Measurements from ENCODE around the gene CEP72.
"Not testable (repeated sequence)": the region's sequence is repeated elsewhere in the genome, so short reads cannot be mapped to it uniquely, and the experiment has no call there.

Gene CEP72

DNA sequence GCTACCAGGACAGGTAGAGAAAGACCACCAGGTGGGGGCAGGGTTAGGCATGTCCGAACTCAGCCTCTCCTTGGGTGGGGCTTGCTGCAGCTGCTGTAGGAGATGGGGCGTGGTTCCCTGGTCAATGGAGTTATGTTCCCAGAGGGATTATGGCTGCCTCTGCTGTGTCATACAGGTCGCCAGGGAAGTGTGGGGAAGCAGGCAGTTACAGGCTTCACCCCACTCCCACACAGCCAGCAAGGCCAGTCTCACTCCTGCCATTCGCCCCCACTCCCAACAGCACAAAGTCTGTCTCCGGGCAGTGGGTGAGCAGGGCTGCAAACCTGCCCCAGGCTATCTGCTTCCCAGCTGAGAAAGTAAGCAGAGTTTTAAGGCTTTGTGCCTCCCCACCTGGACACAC is 20.0 kb upstream of the CEP72 start:
- Histone ChIP-seq H3K27me3 (ENCODE audit: insufficient read depth, low read length) (peaks cover 6% of the 10 kb centered on the region), H3K9me3 (ENCODE audit: low read length) (no peaks in the 10 kb centered on the region), H3K4me3 (ENCODE audit: low read length) (no peak overlapping the region), H3K4me1 (ENCODE audit: insufficient read depth, low read length) (no peaks in the 10 kb centered on the region), H3K36me3 (ENCODE audit: insufficient read depth, low read length) (no peaks in the 10 kb centered on the region), H2AFZ (ENCODE audit: low read depth, low read length) (no peak overlapping the region)

DNA sequence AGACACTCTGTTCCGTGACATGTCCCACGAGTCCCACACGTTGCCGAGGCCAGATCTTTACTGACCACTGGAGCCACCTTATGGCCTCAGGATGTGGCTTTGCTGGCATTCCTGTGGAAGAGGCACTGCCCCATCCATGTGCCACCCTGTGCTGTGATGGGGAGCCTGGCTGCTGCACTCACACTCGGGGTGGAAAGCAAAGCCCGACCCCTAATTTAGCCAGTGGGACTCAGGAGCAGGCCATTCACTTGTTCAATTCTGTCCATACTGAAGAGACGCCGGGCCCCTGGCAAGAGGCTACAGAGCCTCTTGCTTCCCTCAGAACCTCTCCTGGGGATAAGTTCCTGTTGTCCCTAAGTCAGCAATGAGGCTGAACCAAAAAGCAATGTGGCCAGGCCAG is 18.6 kb upstream of the CEP72 start:
- H3K9me3 ChIP-seq (ENCODE audit: low read length): no peaks in the 10 kb centered on the region
- H3K36me3 ChIP-seq (ENCODE audit: insufficient read depth, low read length): no peaks in the 10 kb centered on the region
- no peaks in the 10 kb centered on the region for H3K4me1 ChIP-seq (ENCODE audit: insufficient read depth, low read length)
- no peak overlapping the region for H2AFZ ChIP-seq (ENCODE audit: low read depth, low read length)
- H3K4me3 ChIP-seq (ENCODE audit: low read length): no peak overlapping the region
- H3K27me3 ChIP-seq (ENCODE audit: insufficient read depth, low read length): peaks cover 11% of the 10 kb centered on the region

DNA sequence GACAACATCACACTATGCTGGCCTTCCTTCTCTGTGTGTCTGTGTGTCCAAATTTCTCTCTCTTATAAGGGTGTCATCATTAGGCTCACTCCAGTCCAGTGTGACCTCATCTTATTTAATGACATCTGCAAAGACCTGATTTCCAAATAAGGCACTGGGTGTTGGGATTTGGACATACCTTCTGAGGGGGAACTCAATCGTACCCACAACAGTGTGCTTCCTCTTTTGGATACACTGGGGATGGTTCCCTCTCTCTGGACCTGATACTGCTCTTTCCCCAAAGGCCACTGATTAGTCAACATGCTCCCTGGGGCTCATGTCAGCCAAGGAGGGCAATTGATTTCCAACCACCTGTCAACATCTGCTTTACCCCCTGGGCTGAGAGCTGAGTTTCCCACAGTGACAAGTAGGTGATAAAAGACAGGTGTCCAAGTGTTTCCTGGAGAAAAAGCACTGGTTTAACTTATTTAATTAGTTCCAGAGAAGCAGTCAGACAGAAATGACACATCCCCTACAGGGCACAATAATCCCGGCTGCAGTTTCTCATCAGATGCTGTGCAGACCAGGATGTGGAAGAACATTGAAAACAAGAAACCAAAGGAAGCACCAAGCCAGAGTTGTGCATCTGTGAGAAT is 17.8 kb upstream of the CEP72 start:
- Histone ChIP-seq H2AFZ (ENCODE audit: low read depth, low read length) (no peak overlapping the region), H3K27me3 (ENCODE audit: insufficient read depth, low read length) (peaks cover 15% of the 10 kb centered on the region), H3K4me3 (ENCODE audit: low read length) (no peak overlapping the region), H3K4me1 (ENCODE audit: insufficient read depth, low read length) (no peaks in the 10 kb centered on the region), H3K36me3 (ENCODE audit: insufficient read depth, low read length) (no peaks in the 10 kb centered on the region), H3K9me3 (ENCODE audit: low read length) (no peaks in the 10 kb centered on the region)

DNA sequence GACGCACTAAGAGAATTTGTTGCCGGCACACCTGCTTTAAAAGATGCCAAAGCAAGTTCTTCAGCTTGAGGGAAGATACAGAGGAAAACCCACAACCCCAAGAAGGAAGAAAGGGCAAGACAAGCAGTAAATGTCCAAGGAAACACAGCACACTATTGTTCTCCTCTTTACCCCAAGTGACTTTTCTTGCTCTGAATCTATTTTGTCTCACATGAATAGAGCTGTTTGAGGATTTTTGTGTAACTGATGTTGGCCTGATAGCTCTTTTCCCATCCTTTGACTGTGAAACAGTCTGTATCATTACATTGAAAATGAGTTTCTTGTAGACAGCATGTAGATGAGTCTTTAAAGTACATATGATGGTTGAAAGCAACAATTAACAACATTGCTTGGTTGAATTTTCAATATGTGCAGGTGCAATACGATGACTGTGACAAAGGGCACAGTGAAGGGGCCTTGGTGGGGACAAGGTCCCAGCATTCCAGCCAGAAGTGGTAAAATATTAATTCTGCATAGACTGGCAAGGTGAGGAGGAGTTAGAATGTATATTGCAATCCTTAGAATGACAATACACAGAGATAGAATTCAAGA is 16.8 kb upstream of the CEP72 start:
- Histone ChIP-seq H3K4me3 (ENCODE audit: low read length) (no peak overlapping the region), H3K9me3 (ENCODE audit: low read length) (no peaks in the 10 kb centered on the region), H3K4me1 (ENCODE audit: insufficient read depth, low read length) (no peaks in the 10 kb centered on the region), H3K27me3 (ENCODE audit: insufficient read depth, low read length) (peaks cover 13% of the 10 kb centered on the region), H2AFZ (ENCODE audit: low read depth, low read length) (no peak overlapping the region), H3K36me3 (ENCODE audit: insufficient read depth, low read length) (no peaks in the 10 kb centered on the region)

DNA sequence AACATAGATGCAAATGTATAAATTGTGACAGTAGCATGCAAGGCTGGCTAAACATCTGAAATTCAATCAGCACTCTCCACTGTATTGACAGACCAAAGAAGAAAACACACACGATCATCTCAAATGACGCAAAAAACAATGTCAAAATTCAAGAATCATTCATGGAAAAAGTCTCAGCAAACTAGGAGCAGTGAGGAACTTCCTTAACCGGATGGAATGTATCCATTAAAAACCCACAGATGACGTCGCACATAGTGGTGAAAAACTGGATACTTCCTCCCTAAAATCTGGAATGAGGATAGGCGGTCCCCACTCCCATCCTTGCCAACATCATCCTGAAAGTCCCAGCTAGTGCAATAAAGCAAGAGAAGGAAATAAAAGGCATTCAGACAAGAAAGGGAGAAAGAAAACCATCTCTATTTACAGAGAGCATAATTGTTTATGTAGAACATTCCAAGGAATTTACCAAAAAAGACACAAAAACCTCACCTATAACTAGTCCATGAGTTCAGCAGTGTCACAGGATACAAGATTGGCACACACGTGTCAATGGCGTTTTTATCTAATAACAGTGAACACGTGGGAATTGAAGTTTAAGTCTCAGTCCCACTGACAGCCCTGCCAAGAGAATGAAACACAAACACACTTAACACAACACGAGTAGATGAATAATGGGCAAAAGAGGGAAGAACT is 14.1 kb upstream of the CEP72 start:
- no peaks in the 10 kb centered on the region for H3K4me1 ChIP-seq (ENCODE audit: insufficient read depth, low read length)
- H3K9me3 ChIP-seq (ENCODE audit: low read length): peaks cover 3% of the 10 kb centered on the region
- H3K4me3 ChIP-seq (ENCODE audit: low read length): no peak overlapping the region
- peaks cover 18% of the 10 kb centered on the region for H3K27me3 ChIP-seq (ENCODE audit: insufficient read depth, low read length)
- no peaks in the 10 kb centered on the region for H3K36me3 ChIP-seq (ENCODE audit: insufficient read depth, low read length)
- H2AFZ ChIP-seq (ENCODE audit: low read depth, low read length): no peak overlapping the region

DNA sequence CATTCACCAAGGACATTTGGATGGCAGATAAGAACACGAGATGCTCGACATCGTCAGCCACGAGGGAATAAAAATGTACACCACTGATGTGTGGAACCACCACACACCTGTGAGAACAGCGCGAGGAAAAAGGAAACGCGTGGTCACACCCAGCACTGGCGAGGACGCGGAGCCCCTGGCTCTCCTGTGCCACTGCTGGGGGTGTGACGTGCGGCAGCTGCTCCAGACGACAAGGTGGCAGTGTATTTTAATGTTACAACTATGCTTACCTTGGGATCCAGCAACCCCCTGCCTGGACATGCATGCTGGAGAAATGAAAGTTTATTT is 13.6 kb upstream of the CEP72 start:
- H3K36me3 ChIP-seq (ENCODE audit: insufficient read depth, low read length): no peaks in the 10 kb centered on the region
- H3K27me3 ChIP-seq (ENCODE audit: insufficient read depth, low read length): peaks cover 18% of the 10 kb centered on the region
- no peaks in the 10 kb centered on the region for H3K4me1 ChIP-seq (ENCODE audit: insufficient read depth, low read length)

DNA sequence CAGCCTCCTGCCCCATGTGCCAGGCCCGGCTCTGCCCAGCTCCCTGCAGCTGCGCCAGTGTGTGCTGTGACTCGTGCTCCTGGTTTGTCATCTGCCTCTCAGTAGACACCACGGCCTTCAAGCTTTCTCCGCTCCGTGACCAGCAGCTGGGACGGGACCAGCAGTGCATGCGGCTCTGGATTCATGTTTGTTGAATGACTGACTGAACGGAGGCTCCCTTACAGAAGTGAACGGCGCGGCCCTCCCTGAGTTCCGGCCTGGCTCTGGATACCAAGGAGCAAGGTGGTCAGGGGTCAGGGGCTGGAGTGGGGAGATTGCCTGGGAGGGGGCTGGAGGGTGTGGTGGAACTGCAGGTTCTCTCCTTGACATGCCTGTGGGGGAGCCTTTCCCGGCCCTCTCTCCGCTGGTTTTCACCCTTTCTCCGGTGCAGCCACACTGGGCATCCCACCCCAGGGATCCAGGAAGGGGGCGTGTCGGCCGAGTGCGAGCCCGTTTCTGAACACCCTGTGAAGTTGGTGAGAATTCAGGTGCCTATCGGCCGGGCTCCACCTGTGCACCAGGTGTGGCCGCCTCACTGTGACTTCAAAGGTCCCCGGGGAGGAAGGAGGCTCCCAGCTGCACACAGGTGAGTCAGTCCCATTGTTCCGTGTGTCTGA is 11.1 kb upstream of the CEP72 start:
- no peak overlapping the region for H3K4me3 ChIP-seq (ENCODE audit: low read length)
- H3K4me1 ChIP-seq (ENCODE audit: insufficient read depth, low read length): no peaks in the 10 kb centered on the region
- H3K9me3 ChIP-seq (ENCODE audit: low read length): peaks cover 3% of the 10 kb centered on the region
- H3K36me3 ChIP-seq (ENCODE audit: insufficient read depth, low read length): no peaks in the 10 kb centered on the region
- H3K27me3 ChIP-seq (ENCODE audit: insufficient read depth, low read length): peaks cover 15% of the 10 kb centered on the region
- H2AFZ ChIP-seq (ENCODE audit: low read depth, low read length): no peak overlapping the region

More for the DNA sequence above, 13.6 kb upstream of the CEP72 start:
- H2AFZ ChIP-seq (ENCODE audit: low read depth, low read length): no peak overlapping the region
- H3K4me3 ChIP-seq (ENCODE audit: low read length): no peak overlapping the region
- peaks cover 3% of the 10 kb centered on the region for H3K9me3 ChIP-seq (ENCODE audit: low read length)

DNA sequence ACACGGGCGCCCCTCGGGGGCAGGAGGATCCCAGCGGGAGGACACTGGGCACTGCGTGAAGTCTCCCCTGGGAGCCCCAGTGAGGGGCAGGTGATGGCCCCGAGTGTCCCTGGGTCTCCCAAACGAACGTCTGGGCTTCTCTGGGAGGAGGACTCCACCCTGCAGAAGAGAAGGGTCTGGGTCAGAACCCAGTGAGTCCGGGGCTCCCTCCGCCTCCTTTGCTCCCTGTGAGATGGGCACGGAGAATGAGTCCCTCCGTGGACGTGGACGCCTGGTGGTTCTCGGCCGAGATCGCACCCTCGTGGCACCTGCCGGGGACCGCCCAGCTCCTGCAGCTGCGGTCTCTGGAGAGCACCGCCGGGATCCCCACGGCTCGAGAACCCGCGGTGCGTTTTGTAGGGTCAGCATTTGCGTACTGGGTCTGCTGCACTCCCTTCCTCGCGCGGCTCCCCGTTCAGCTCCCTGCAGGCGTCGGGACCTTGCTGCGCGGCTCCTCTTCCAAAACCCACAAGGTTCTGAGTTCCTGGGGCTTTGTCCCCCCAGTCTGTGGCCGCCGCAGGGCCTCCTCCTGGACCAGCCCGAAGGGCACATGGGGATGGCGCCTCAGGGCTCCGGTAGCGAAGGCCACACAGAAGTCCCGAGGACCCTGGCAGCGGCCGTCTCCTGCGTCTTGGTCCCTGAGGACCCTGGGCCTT is 10.2 kb upstream of the CEP72 start:
- Histone ChIP-seq H3K36me3 (ENCODE audit: insufficient read depth, low read length) (no peaks in the 10 kb centered on the region), H2AFZ (ENCODE audit: low read depth, low read length) (no peak overlapping the region), H3K4me3 (ENCODE audit: low read length) (no peak overlapping the region), H3K27me3 (ENCODE audit: insufficient read depth, low read length) (peaks cover 15% of the 10 kb centered on the region), H3K9me3 (ENCODE audit: low read length) (peaks cover 3% of the 10 kb centered on the region), H3K4me1 (ENCODE audit: insufficient read depth, low read length) (no peaks in the 10 kb centered on the region)

DNA sequence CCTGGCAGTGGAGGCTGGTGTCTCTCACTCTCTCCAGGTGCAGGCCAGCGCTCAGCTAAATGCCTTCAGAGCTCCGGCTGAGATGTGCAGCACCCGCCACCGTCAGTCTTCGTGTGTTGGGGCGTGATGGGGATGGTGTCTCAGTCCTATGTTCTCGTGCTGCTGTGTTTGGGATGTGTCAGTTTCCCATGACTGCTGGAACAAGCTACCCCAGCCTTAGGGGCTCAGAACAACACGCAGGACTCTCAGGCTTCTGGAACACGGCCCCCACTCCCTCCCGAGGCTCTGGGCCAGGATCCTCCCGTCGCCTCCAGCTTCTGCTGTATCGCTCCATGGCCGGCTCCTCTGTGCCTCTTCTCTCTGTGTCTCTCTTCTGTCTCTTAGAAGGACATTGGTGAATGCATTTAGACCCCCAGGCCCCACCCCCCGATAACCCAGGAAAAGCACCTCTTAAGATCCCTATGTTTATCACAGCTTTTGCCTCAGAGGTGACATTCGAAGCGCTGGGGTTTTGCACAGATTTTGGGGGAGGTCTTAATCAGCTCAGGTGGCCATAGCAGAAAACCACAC is 9.6 kb upstream of the CEP72 start:
- Histone ChIP-seq H3K9me3 (ENCODE audit: low read length) (peaks cover 3% of the 10 kb centered on the region), H3K4me3 (ENCODE audit: low read length) (no peak overlapping the region), H2AFZ (ENCODE audit: low read depth, low read length) (no peak overlapping the region), H3K36me3 (ENCODE audit: insufficient read depth, low read length) (no peaks in the 10 kb centered on the region), H3K27me3 (ENCODE audit: insufficient read depth, low read length) (peaks cover 15% of the 10 kb centered on the region), H3K4me1 (ENCODE audit: insufficient read depth, low read length) (no peaks in the 10 kb centered on the region)

DNA sequence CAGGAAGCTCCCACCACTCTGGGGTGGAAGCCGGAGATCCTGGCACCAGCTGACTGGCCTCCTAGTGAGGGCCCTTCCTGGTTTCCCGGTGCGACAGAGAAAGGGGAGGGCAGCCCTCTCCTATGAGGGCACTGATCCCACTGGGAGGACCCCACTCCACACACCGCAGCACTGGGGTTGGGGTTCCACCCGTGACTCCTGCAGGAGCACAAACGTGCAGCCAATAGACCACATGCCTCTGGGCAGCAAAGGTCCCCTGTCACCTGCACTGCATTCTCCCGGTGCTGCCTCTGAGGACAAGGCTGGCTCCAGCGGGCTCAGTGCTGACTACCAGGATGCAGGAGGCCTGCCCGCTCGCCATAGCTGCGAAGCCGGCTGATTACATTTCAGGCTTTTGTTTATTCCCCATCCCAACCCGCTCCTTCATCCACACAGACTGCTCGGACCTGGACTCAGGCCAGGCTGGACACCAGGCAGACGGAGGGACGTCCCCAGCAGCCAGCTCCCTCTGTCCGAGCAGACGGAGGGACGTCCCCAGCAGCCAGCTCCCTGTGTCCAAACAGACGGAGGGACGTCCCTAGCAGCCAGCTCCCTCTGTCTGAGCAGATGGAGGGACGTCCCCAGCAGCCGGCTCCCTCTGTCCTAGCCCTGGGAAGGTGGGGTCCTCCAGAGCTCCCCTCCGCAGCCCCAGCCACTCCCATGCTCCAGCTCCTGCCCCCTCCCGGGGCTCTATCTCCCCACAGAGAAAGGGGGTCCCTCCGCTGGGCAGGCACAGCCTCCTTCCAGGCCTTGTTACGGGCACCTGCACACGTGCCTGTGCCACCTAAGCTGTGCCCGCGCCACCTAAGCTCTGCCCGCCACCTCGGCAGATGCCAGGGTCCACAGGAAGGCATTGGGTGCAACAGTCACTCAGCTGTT is 8.8 kb upstream of the CEP72 start:
- Histone ChIP-seq H3K36me3 (ENCODE audit: insufficient read depth, low read length) (no peaks in the 10 kb centered on the region), H3K4me1 (ENCODE audit: insufficient read depth, low read length) (no peaks in the 10 kb centered on the region), H3K27me3 (ENCODE audit: insufficient read depth, low read length) (peaks cover 11% of the 10 kb centered on the region), H3K9me3 (ENCODE audit: low read length) (peaks cover 3% of the 10 kb centered on the region), H2AFZ (ENCODE audit: low read depth, low read length) (no peak overlapping the region), H3K4me3 (ENCODE audit: low read length) (no peak overlapping the region)

DNA sequence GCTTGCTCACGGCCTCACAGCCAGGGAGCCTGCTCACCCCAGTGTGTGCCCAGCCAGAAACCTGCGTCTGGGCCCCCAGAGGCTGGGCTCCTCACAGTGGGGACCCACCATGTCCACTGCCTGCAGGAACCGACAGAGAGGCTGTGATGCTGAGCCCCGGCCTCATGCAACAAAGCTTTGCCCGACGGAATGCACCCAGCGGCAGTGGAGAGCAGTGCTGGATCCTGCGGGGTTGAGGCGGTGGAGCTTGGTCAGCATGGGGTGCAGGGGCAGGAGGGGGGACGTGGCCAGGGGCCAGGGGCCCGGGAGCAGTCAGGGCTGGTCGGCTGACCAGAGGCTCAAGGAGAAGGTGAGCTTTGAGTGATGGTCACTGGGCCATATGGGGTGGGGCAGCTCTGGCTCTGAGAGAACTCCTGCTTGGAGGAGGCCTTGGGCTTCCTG is 7.7 kb upstream of the CEP72 start:
- H2AFZ ChIP-seq (ENCODE audit: low read depth, low read length): no peak overlapping the region
- no peaks in the 10 kb centered on the region for H3K36me3 ChIP-seq (ENCODE audit: insufficient read depth, low read length)
- peaks cover 6% of the 10 kb centered on the region for H3K27me3 ChIP-seq (ENCODE audit: insufficient read depth, low read length)
- H3K4me1 ChIP-seq (ENCODE audit: insufficient read depth, low read length): no peaks in the 10 kb centered on the region
- H3K9me3 ChIP-seq (ENCODE audit: low read length): peaks cover 3% of the 10 kb centered on the region
- H3K4me3 ChIP-seq (ENCODE audit: low read length): no peak overlapping the region

DNA sequence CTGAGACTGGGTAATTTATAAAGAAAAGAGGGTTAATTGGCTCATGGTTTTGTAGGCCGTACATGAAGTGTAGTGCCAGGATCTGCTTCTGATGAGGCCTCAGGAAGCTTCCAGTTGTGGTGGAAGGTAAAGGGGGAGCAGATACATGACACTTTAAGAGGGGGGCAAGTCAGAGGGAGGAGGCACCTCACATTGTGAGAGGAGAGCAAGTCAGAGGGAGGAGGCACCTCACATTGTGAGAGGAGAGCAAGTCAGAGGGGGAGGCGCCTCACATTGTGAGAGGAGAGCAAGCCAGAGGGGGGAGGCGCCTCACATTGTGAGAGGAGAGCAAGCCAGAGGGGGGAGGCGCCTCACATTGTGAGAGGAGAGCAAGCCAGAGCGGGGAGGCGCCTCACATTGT is 7.0 kb upstream of the CEP72 start:
- H3K4me3 ChIP-seq (ENCODE audit: low read length); H3K4me1 ChIP-seq (ENCODE audit: insufficient read depth, low read length); H3K27me3 ChIP-seq (ENCODE audit: insufficient read depth, low read length); H2AFZ ChIP-seq (ENCODE audit: low read depth, low read length); H3K36me3 ChIP-seq (ENCODE audit: insufficient read depth, low read length); H3K9me3 ChIP-seq (ENCODE audit: low read length): not testable (repeated sequence)

All from neuron (in vitro differentiated cells).